Measurements from ENCODE around the gene OR8B3. TPM values are rescaled to one million over a fixed set of nuclear protein-coding genes. Genes with fewer than 3 reads are reported as not detected.

The OR8B3 gene
- total RNA-seq (not detected), polyA plus RNA-seq (not detected), total RNA-seq (0 reads per million in 6 experiments)

DNA sequence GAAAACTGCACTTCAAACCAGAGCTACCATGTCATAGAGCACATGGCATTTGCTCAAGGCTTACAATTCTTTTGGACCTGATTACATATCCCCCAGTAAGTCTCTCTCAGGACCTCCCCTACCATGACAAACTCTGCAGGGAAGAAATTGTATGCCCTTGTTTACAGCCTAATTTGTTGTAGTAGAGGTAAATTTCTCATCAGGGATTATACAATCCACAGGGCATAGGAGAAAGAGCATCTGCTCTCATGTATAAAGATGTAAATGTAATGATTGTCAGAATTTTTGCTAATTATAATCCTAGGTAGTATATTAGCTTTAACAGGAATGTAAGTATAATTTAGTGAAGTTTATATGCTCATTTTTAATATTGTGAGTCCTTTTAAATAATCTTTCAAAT is at the start of gene OR8B3:
Gene OR8B3, minus strand, starts transcription at position 101 of the 400 bp plus-strand sequence. CDS start 1,673 bp downstream, outside the sequence.
- Mint-ChIP-seq H3K9me3 (peaks cover 0 to 3% (median 0%) of the 10 kb centered on the region in 9 donors), H3K27ac (no peak within 1 kb of the TSS), H3K4me1 (no peaks in the 10 kb centered on the region), H3K36me3 (no peaks in the 10 kb centered on the region), H3K4me3 (no peak within 1 kb of the TSS), H3K27me3 (peaks cover 0 to 2% (median 0%) of the 10 kb centered on the region in 5 donors)
- POLR2A ChIA-PET: no interaction called here
- ATAC-seq: no peak
- no peak for DNase-seq

DNA sequence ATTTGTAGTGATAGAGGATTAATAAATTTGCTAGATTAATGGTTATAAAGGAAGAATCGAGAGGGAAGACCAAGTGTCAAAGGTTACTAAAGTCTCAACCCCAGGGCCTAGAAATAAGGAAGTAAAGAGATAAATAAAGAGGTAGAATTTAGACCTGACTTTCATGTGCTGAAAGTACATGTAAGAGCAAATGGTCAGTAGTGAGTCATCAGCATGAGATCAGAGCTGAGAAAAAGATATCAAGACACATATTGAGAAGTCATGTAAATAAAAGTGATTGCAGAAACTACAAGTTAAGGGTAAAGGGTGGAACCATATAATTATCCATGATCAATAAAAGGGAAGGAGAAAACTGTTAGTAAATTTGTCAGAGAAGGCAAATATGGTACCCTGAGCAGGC is 48.1 kb upstream of the OR8B3 start:
- H3K36me3 Mint-ChIP-seq: peaks cover 0 to 4% (median 2%) of the 10 kb centered on the region in 3 donors
- no peak overlapping the region for H3K4me3 Mint-ChIP-seq
- POLR2A ChIA-PET: no interaction called here
- peaks cover 4 to 33% (median 12%) of the 10 kb centered on the region in 5 donors for H3K27me3 Mint-ChIP-seq
- DNase-seq (no peak), ATAC-seq (no peak)
- H3K9me3 Mint-ChIP-seq: peaks cover 2 to 14% (median 9%) of the 10 kb centered on the region in 9 donors
- no peaks in the 10 kb centered on the region for H3K4me1 Mint-ChIP-seq
- no peak overlapping the region for H3K27ac Mint-ChIP-seq

DNA sequence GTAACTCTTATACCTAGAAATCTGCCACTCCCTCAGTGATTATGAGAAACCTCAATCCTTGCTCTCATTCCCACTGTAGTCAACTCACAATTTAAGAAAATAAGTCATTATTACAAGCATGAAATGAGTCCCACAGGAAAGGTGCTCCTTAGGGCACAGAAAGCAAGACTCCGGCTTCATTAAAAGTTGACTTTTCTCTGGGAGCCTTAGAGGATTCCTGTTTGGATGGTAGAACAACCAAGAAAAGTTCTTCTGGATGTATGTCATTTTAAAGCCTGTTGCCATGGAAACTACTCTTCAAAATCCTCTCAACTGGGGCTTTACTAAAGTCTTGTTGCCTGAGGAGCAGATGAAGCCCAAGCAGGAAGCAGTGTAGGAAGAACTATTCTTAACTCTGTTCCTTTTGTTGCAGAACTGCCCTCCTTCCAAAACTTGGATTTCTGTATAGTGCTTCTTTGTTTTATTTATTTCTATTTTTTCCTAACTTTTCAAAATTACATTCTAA is 46.9 kb upstream of the OR8B3 start, which contains the start of gene OR8B8:
Gene OR8B8, minus strand, starts transcription at position 51 of the 505 bp plus-strand sequence. CDS start 4,611 bp downstream, outside the sequence.
- ATAC-seq: no peak
- POLR2A ChIA-PET: no interaction called here
- H3K27ac Mint-ChIP-seq: peak within 1 kb of the TSS in 1 of 10 donors; percentile 0
- H3K36me3 Mint-ChIP-seq: no peaks in the 10 kb centered on the region
- no peaks in the 10 kb centered on the region for H3K4me1 Mint-ChIP-seq
- peaks cover 0 to 8% (median under 1%) of the 10 kb centered on the region in 9 donors for H3K9me3 Mint-ChIP-seq
- H3K4me3 Mint-ChIP-seq: no peak within 1 kb of the TSS
- no peak for DNase-seq
- peaks cover 4 to 39% (median 12%) of the 10 kb centered on the region in 5 donors for H3K27me3 Mint-ChIP-seq

GRCh38 chr11:124442847-124443246 is 44.0 kb upstream of the OR8B3 start:
- Mint-ChIP-seq H3K27ac (no peak overlapping the region), H3K9me3 (peaks cover 0 to 10% (median 3%) of the 10 kb centered on the region in 9 donors), H3K4me1 (no peaks in the 10 kb centered on the region), H3K36me3 (no peaks in the 10 kb centered on the region), H3K4me3 (no peak overlapping the region), H3K27me3 (peaks cover 9 to 49% (median 13%) of the 10 kb centered on the region in 5 donors)
- ATAC-seq: no peak
- POLR2A ChIA-PET: no interaction called here
- no peak for DNase-seq

DNA sequence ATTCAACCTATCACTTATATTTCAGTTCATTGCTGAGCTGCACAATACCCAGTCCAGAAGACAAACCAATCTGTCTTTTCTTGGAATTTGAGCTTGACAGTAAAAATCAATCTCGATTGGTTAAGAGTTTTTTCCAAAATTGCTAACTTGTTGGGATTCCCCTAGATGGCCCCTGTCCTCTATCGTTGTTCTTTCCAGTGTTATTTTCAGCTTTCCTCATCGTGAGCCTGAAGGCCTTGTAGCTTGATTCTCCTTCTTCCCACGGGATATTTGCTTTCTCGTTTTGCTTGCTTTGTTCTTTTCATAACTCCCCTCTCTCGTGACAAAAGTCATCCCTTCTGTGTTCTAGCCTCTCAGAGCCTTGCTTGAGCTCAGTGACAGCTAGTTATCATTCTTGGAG is 43.6 kb upstream of the OR8B3 start:
- Mint-ChIP-seq H3K27me3 (peaks cover 9 to 49% (median 13%) of the 10 kb centered on the region in 5 donors), H3K36me3 (no peaks in the 10 kb centered on the region), H3K4me3 (no peak overlapping the region), H3K4me1 (no peaks in the 10 kb centered on the region), H3K27ac (no peak overlapping the region), H3K9me3 (peaks cover 0 to 10% (median 3%) of the 10 kb centered on the region in 9 donors)
- ATAC-seq (no peak), DNase-seq (no peak)
- POLR2A ChIA-PET: no interaction called here

DNA sequence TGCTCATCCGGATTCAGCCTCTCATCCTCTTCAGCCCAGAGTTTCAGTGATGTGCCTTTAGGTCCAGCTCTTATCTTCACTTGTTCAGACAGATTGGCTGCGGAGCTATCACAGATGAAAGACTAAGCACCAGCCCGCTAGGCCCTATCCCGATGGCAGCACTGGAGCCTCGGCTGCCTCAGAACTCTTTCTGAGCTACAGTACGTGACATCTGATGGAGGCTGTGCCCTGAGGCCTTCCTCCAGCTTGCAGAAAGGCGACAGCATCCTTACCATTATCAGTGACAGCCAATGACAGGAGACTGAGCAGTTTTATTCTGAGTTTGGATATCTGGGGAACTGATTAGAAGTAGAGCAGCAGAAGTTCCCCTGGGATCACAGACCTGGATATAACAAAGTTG is 42.7 kb upstream of the OR8B3 start:
- POLR2A ChIA-PET: no interaction called here
- no peaks in the 10 kb centered on the region for H3K36me3 Mint-ChIP-seq
- H3K27ac Mint-ChIP-seq: no peak overlapping the region
- no peaks in the 10 kb centered on the region for H3K4me1 Mint-ChIP-seq
- peaks cover 0 to 16% (median 3%) of the 10 kb centered on the region in 9 donors for H3K9me3 Mint-ChIP-seq
- no peak overlapping the region for H3K4me3 Mint-ChIP-seq
- ATAC-seq (no peak), DNase-seq (no peak)
- H3K27me3 Mint-ChIP-seq: peaks cover 9 to 49% (median 11%) of the 10 kb centered on the region in 5 donors

DNA sequence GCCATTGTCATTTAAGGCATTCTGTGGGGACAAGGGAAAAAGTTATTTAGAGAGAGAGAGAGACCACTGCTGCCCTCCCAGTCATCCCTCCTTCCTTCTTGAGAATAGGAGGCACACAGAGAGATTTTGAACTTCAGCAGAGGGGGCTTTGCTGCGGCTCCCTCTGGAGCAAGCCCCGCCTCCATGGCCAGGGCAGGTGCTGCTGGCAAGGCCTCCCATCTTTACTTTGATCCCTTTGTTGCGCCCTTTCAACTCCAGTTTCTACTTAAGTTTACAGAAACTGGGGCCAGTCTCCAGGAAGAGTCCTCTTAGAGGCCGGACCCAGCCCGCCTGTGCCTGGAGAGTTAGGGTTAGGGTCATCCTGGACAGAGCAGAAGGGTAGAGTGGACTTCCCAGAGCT is 42.3 kb upstream of the OR8B3 start:
- peaks cover 9 to 52% (median 12%) of the 10 kb centered on the region in 5 donors for H3K27me3 Mint-ChIP-seq
- H3K27ac Mint-ChIP-seq: no peak overlapping the region
- ATAC-seq (no peak), DNase-seq (no peak)
- POLR2A ChIA-PET: no interaction called here
- no peaks in the 10 kb centered on the region for H3K4me1 Mint-ChIP-seq
- H3K9me3 Mint-ChIP-seq: peaks cover 0 to 18% (median 3%) of the 10 kb centered on the region in 9 donors
- H3K4me3 Mint-ChIP-seq: no peak overlapping the region
- no peaks in the 10 kb centered on the region for H3K36me3 Mint-ChIP-seq

DNA sequence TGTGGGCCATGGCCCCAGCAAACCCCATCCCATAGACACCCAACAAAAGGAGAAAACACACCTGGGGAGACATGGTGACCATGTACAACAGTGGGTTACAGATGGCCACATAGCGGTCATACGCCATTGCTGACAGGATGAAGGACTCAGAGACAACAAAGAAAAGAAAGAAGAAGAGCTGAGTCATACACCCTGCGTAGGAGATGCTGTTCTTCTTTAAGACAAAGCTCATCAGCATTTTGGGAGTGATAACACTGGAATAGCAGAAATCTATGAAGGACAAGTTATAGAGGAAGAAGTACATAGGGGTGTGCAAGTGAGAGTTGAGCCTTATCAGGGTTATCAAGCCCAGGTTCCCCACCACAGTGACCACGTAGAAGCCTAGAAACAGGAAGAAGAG is 41.8 kb upstream of the OR8B3 start:
- Mint-ChIP-seq H3K4me1 (no peaks in the 10 kb centered on the region), H3K4me3 (no peak overlapping the region), H3K36me3 (no peaks in the 10 kb centered on the region), H3K27ac (no peak overlapping the region), H3K9me3 (peaks cover 0 to 19% (median 3%) of the 10 kb centered on the region in 9 donors), H3K27me3 (peaks cover 9 to 57% (median 13%) of the 10 kb centered on the region in 5 donors)
- DNase-seq (no peak), ATAC-seq (no peak)
- POLR2A ChIA-PET: no interaction called here

DNA sequence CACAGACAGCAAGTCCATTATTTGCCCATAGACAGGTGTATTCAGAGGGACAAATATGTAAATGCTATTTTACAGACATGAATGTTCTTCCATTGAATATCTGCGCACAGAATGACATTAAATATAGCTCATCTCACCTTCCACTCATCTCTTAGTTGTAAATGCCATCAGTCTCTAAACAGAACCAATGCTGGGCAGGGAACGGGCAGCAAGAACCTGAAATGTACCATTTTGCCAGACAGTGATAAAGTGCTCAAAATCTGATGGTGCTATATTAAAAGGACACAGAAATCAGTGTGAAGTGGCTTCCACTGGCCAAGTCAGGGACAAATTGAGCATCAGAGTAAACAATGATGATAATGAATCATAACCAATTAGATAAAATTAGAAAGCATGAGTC is 35.9 kb upstream of the OR8B3 start:
- ATAC-seq: no peak
- POLR2A ChIA-PET: no interaction called here
- Mint-ChIP-seq H3K36me3 (peaks cover 0 to 2% (median 0%) of the 10 kb centered on the region in 3 donors), H3K27me3 (peaks cover 6 to 33% (median 14%) of the 10 kb centered on the region in 5 donors), H3K9me3 (peaks cover 0 to 22% (median 2%) of the 10 kb centered on the region in 9 donors), H3K4me1 (no peaks in the 10 kb centered on the region), H3K4me3 (no peak overlapping the region), H3K27ac (no peak overlapping the region)
- no peak for DNase-seq

- H3K27ac Mint-ChIP-seq: no peak overlapping the region
- H3K27me3 Mint-ChIP-seq: peaks cover 2 to 14% (median 7%) of the 10 kb centered on the region in 5 donors
- no peaks in the 10 kb centered on the region for H3K4me1 Mint-ChIP-seq
- DNase-seq (no peak), ATAC-seq (no peak)
- H3K4me3 Mint-ChIP-seq: no peak overlapping the region
- peaks cover 0 to 9% (median 0%) of the 10 kb centered on the region in 3 donors for H3K36me3 Mint-ChIP-seq
- POLR2A ChIA-PET: no interaction called here
- H3K9me3 Mint-ChIP-seq: peaks cover 2 to 15% (median 9%) of the 10 kb centered on the region in 9 donors
Observed at GRCh38 chr11:124429599-124429998, 30.8 kb upstream of the OR8B3 start.

DNA sequence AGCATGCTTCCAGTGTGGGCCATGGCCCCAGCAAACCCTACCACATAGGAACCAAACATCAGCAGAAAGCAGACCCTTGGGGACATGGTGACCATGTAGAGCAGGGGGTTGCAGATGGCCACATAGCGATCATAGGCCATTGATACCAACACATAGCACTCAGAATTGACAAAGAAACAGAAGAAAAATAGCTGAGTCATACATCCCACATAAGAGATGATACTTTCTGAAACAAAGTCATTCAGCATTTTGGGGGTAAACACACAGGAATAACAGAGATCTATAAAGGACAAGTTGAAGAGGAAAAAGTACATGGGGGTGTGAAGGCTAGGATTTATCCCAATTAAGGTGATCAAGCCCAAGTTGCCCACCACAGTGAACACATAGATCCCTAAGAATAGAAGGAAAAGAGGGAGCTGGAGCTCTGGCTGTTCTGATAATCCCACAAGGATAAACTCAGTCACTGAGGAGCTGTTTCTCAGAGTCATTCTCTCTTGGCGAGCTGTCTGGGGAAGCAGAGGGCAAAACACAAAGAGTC is 25.6 kb upstream of the OR8B3 start, which contains the start of gene OR8B4:
Gene OR8B4, minus strand, starts transcription at position 488 of the 538 bp plus-strand sequence. Its CDS starts 0 bp downstream, at position 488.
- Mint-ChIP-seq H3K9me3 (peaks cover 0 to 10% (median 5%) of the 10 kb centered on the region in 9 donors), H3K27me3 (peaks cover 5 to 52% (median 16%) of the 10 kb centered on the region in 5 donors), H3K36me3 (peaks cover 0 to 5% (median 0%) of the 10 kb centered on the region in 3 donors)

GRCh38 chr11:124421043-124421442 is 22.2 kb upstream of the OR8B3 start:
- DNase-seq: no peak
- Mint-ChIP-seq H3K4me3 (no peak overlapping the region), H3K9me3 (peaks cover 0 to 2% (median 0%) of the 10 kb centered on the region in 9 donors), H3K27ac (no peak overlapping the region), H3K27me3 (peaks cover 10 to 60% (median 16%) of the 10 kb centered on the region in 5 donors), H3K36me3 (no peaks in the 10 kb centered on the region), H3K4me1 (no peaks in the 10 kb centered on the region)
- POLR2A ChIA-PET: no interaction called here
- ATAC-seq: no peak

More for the DNA sequence above, 25.6 kb upstream of the OR8B3 start, which contains the start of gene OR8B4:
- no peak for ATAC-seq
- Mint-ChIP-seq H3K4me1 (no peaks in the 10 kb centered on the region), H3K4me3 (no peak within 1 kb of the TSS), H3K27ac (no peak within 1 kb of the TSS)
- no peak for DNase-seq
- POLR2A ChIA-PET: no interaction called here

GRCh38 chr11:124415356-124415923 is 16.6 kb upstream of the OR8B3 start:
- Mint-ChIP-seq H3K27me3 (peaks cover 8 to 28% (median 13%) of the 10 kb centered on the region in 5 donors), H3K4me3 (no peak overlapping the region), H3K4me1 (no peaks in the 10 kb centered on the region), H3K9me3 (no peaks in the 10 kb centered on the region), H3K36me3 (no peaks in the 10 kb centered on the region), H3K27ac (no peak overlapping the region)
- POLR2A ChIA-PET: no interaction called here
- ATAC-seq (no peak), DNase-seq (peak in 2 of 10 donors; percentile 7 to 9)

Measured in naive thymus-derived CD8-positive, alpha-beta T cell (primary cell).